ENCODE measurements around the gene LHX1.

DNA sequence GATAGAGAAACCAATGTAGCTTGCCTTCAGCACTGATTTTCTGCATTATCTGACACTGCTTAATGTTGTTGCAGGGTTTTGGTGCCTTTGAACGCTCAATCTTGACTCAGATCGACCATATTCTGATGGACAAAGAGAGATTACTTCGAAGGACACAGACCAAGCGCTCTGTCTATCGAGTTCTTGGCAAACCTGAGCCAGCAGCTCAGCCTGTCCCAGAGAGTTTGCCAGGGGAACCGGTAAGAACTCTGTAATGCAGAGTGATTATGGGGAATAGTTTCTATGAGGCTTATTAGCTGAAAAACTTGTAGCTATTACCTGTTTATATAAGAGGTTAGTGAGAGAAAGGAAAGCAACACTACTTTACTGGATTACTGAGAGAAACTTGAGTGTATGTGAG is 51.9 kb downstream of the LHX1 start:
- TF ChIP-seq, protein P1, sequence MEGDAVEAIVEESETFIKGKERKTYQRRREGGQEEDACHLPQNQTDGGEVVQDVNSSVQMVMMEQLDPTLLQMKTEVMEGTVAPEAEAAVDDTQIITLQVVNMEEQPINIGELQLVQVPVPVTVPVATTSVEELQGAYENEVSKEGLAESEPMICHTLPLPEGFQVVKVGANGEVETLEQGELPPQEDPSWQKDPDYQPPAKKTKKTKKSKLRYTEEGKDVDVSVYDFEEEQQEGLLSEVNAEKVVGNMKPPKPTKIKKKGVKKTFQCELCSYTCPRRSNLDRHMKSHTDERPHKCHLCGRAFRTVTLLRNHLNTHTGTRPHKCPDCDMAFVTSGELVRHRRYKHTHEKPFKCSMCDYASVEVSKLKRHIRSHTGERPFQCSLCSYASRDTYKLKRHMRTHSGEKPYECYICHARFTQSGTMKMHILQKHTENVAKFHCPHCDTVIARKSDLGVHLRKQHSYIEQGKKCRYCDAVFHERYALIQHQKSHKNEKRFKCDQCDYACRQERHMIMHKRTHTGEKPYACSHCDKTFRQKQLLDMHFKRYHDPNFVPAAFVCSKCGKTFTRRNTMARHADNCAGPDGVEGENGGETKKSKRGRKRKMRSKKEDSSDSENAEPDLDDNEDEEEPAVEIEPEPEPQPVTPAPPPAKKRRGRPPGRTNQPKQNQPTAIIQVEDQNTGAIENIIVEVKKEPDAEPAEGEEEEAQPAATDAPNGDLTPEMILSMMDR (conservative IDR thresholded peaks at IDR 0.05; ENCODE audit: low read length) = no peak
- TF ChIP-seq EZH2phosphoT487 (IDR thresholded peaks at IDR 0.05; ENCODE audit: borderline replicate concordance, low read depth, low read length) = no peak

Measured in OCI-LY7 (cell line).